WTC11 (cell line): ENCODE data around the gene CIB2. TPM values are rescaled to one million over a fixed set of nuclear protein-coding genes. Genes with fewer than 3 reads are reported as not detected.
A peak's percentile ranks its signal among the peaks of the same experiment; 100 is the strongest.

Experiments
- ATAC-seq: fragments of 200-7000 bp; cut with Tn5 transposase; 2 replicates; pipeline ENCODE4 v1.10.0; 2021; ENCODE audit warnings: mild to moderate bottlenecking, moderate library complexity
- Bru-seq: library from RNA; stranded (reverse); fragments of 400-500 nt; gene quantifications from one replicate; lab custom pipeline; 2021; lab: Mats Ljungman, UMichigan
- CTCF ChIA-PET: fragments of 300-600 bp; sonication (Branson Sonifier 250); formaldehyde crosslinking; loops from one replicate; lab custom pipeline; 2021; ENCODE audit warnings: antibody characterized with exemption; lab: Charles Lee
- POLR2A ChIA-PET: fragments of 350-600 bp; sonication (Branson Sonifier 250); formaldehyde crosslinking; loops from one replicate; lab custom pipeline; 2021; ENCODE audit warnings: antibody characterized with exemption; lab: Charles Lee
- DNase-seq: peaks from one replicate; pipeline ENCODE4 v3.0.0; 2021; ENCODE audit warnings: low spot score
- H3K27ac Mint-ChIP-seq: 2 replicates; pipeline ENCODE4 v1.8.0; 2021; ENCODE audit warnings: mixed read lengths
- H3K27me3 Mint-ChIP-seq: 2 replicates; pipeline ENCODE4 v1.8.0; 2021; ENCODE audit warnings: low read depth, mild to moderate bottlenecking, moderate library complexity, mixed read lengths
- H3K36me3 Mint-ChIP-seq: 2 replicates; pipeline ENCODE4 v1.8.0; 2021; ENCODE audit warnings: mixed read lengths
- H3K4me1 Mint-ChIP-seq: 2 replicates; pipeline ENCODE4 v1.8.0; 2022; ENCODE audit warnings: mixed read lengths
- H3K4me3 Mint-ChIP-seq: 2 replicates; pipeline ENCODE4 v1.8.0; 2021; ENCODE audit warnings: mild to moderate bottlenecking, moderate library complexity, mixed read lengths
- H3K9me3 Mint-ChIP-seq: 2 replicates; pipeline ENCODE4 v1.8.0; 2021; ENCODE audit warnings: mixed read lengths
- ATF1 ChIP-seq: sonication (generic); formaldehyde crosslinking; IDR thresholded peaks from 2 replicates; pipeline ENCODE4 v1.8.1; 2023; ENCODE audit warnings: mild to moderate bottlenecking, moderate library complexity, missing genetic modification reagents
- ERG ChIP-seq: fragments of 250-450 bp; sonication (Bioruptor Pico); IDR thresholded peaks from 2 replicates; pipeline ENCODE4 v1.8.0; 2021; ENCODE audit warnings: mild to moderate bottlenecking
- ESRRA ChIP-seq: sonication (generic); formaldehyde crosslinking; IDR thresholded peaks from 2 replicates; pipeline ENCODE4 v1.8.1; 2022; ENCODE audit warnings: mild to moderate bottlenecking, missing genetic modification reagents, borderline replicate concordance
- ETV6 ChIP-seq: sonication (generic); formaldehyde crosslinking; IDR thresholded peaks from 2 replicates; pipeline ENCODE4 v1.8.1; 2022; ENCODE audit warnings: mild to moderate bottlenecking, missing genetic modification reagents
- FOXP4 ChIP-seq: sonication (generic); formaldehyde crosslinking; IDR thresholded peaks from 2 replicates; pipeline ENCODE4 v1.8.0; 2022; ENCODE audit warnings: mild to moderate bottlenecking, missing genetic modification reagents
- HMGA2 ChIP-seq: fragments of 250-450 bp; sonication (Bioruptor Pico); IDR thresholded peaks from 2 replicates; pipeline ENCODE4 v1.4.0; 2021; ENCODE audit warnings: mild to moderate bottlenecking, moderate library complexity
- JAZF1 ChIP-seq: fragments of 250-450 bp; sonication (Bioruptor Pico); IDR thresholded peaks from 2 replicates; pipeline ENCODE4 v1.9.0; 2021; ENCODE audit warnings: moderate library complexity, mild to moderate bottlenecking, inconsistent platforms
- NFE2L1 ChIP-seq: sonication (generic); formaldehyde crosslinking; IDR thresholded peaks from 2 replicates; pipeline ENCODE4 v1.8.1; 2023; ENCODE audit warnings: missing genetic modification reagents
- SP1 ChIP-seq: sonication (generic); formaldehyde crosslinking; conservative IDR thresholded peaks from 2 replicates; pipeline ENCODE4 v1.8.1; 2022; ENCODE audit warnings: missing genetic modification reagents
- TCF7 ChIP-seq: sonication (generic); formaldehyde crosslinking; IDR thresholded peaks from 2 replicates; pipeline ENCODE4 v1.8.0; 2022; ENCODE audit warnings: mild to moderate bottlenecking, low read depth, missing genetic modification reagents, moderate library complexity
- ZBTB21 ChIP-seq: sonication (generic); formaldehyde crosslinking; IDR thresholded peaks from 2 replicates; pipeline ENCODE4 v1.8.1; 2023; ENCODE audit warnings: mild to moderate bottlenecking, missing genetic modification reagents, borderline replicate concordance
- ZNF281 ChIP-seq: sonication (generic); formaldehyde crosslinking; IDR thresholded peaks from 2 replicates; pipeline ENCODE4 v1.8.0; 2023; ENCODE audit warnings: mild to moderate bottlenecking, missing genetic modification reagents
- ZNF423 ChIP-seq: fragments of 250-450 bp; sonication (Bioruptor Pico); IDR thresholded peaks from 2 replicates; pipeline ENCODE4 v2.1.2; 2022; ENCODE audit warnings: mild to moderate bottlenecking, moderate library complexity
- long read RNA-seq, 3 experiments: library from RNA in 1 of 3; library from capped mRNA in 1 of 3; library from polyadenylated mRNA in 1 of 3; unstranded in 2 of 3; stranded (forward) in 1 of 3; transcript quantifications; one replicate each; pipeline ENCODE4 v2.0.0, GENCODE V29; 2021
- total RNA-seq: library from RNA; stranded (reverse); gene quantifications from 3 replicates; pipeline ENCODE4 v1.2.3, GENCODE V29; 2021
- TF ChIP-seq, protein P1 (sequence below): sonication (generic); formaldehyde crosslinking; IDR thresholded peaks from 2 replicates; pipeline ENCODE4 v1.8.1; 2022; ENCODE audit warnings: mild to moderate bottlenecking, moderate library complexity, missing genetic modification reagents
- TF ChIP-seq, protein P2 (sequence below): sonication (generic); formaldehyde crosslinking; IDR thresholded peaks from 2 replicates; pipeline ENCODE4 v1.8.1; 2023; ENCODE audit warnings: mild to moderate bottlenecking, missing genetic modification reagents, borderline replicate concordance
- TF ChIP-seq, protein P3 (sequence below): sonication (generic); formaldehyde crosslinking; IDR thresholded peaks from 2 replicates; pipeline ENCODE4 v1.8.1; 2023; ENCODE audit warnings: mild to moderate bottlenecking, missing genetic modification reagents
- TF ChIP-seq, protein P4 (sequence below): sonication (generic); formaldehyde crosslinking; IDR thresholded peaks from 2 replicates; pipeline ENCODE4 v1.8.0; 2022; ENCODE audit warnings: mild to moderate bottlenecking, missing genetic modification reagents
- TF ChIP-seq, protein P5 (sequence below): sonication (generic); formaldehyde crosslinking; IDR thresholded peaks from 2 replicates; pipeline ENCODE4 v1.8.1; 2023; ENCODE audit warnings: mild to moderate bottlenecking, moderate library complexity, missing genetic modification reagents

The CIB2 gene
- 45.2 to 56.4 TPM (median 56.2 TPM) in 3 replicates for total RNA-seq
- Bru-seq, nascent RNA: percentile 63 among the genes with signal in this experiment
- long read RNA-seq, experiment 1, transcript CIB2-202 (5 exons, 1,511 nt): minor isoform, 16 of 170 reads
- long read RNA-seq, experiment 1, transcript CIB2-208 (4 exons, 804 nt): minor isoform, 5 of 170 reads
- long read RNA-seq, experiment 1, transcript CIB2-201 (6 exons, 1,598 nt): major isoform, 85 of 170 reads
- long read RNA-seq, experiment 1, partial matches to known transcripts: 36 of 170 reads
- long read RNA-seq, experiment 1, other reads (novel, unspliced or antisense): 23 of 170 reads
- long read RNA-seq, experiment 2, transcript CIB2-202 (5 exons, 1,511 nt): minor isoform, 10 of 108 reads
- long read RNA-seq, experiment 2, transcript CIB2-201 (6 exons, 1,598 nt): major isoform, 44 of 108 reads
- long read RNA-seq, experiment 2, partial matches to known transcripts: 23 of 108 reads
- long read RNA-seq, experiment 2, other reads (novel, unspliced or antisense): 27 of 108 reads
- long read RNA-seq, experiment 3, partial matches to known transcripts: 0 of 1 reads
- long read RNA-seq, experiment 3, other reads (novel, unspliced or antisense): 0 of 1 reads

DNA sequence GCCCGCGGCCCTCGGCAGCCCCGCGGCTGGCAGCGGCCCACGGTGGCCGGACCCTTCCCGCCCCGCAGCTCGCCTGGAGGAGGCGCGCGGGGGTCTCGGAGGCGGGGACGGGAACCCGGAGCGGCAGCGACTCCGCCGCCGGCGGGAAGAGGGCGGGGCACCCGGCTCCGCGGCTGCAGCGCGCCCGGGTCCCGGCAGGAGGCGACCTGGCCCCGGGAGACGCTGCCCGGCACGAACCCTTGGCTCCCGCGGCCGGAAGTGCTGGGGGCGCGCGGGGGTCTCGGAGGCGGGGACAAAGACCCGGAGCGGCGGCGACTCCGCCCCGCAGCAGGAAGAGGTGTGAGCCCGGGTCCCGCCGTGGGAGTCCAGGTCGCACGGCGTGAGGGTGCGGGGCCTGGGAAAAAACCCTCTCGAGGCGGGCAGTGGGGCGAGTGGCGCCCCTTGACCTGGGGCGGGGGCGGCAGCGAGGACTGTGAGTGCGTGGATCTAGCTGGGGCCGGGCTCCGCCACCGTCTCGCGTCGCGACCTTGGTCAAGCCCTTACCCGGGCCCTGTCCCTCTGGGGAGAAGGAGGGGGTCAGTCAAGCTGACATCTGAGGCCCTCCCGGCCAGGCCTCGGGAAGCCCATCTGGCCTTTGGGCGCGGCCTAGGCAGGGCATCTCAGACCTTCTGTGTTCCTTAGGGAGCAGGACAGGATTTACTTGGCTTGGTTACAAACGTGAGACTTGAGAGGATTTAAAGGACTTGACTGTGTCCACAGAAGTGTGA is at the start of gene CIB2:
TSS of gene CIB2 (minus strand) at position 151 of the 767 bp plus-strand sequence. CDS start 230 bp downstream, outside the sequence.
- H3K36me3 Mint-ChIP-seq: no peaks in the 10 kb centered on the region
- ChIA-PET POLR2A (interaction anchor here (0.6 to 1.9 kb wide), 4 partner anchors 11 to 55 kb away, joined by 3 to 12 read pairs (median 6); partner anchors contain the start of gene IDH3A), CTCF (interaction anchor here (0.8 to 2.5 kb wide), 24 partner anchors 11 to 223 kb away, joined by 3 to 26 read pairs (median 5); partner anchors contain the start of gene IDH3A)
- H3K4me3 Mint-ChIP-seq: peak within 1 kb of the TSS; percentile 84
- H3K4me1 Mint-ChIP-seq: peaks cover 32% of the 10 kb centered on the region
- ATAC-seq: peak; percentile 85
- peak; percentile 82 for DNase-seq
- H3K9me3 Mint-ChIP-seq: no peaks in the 10 kb centered on the region
- H3K27ac Mint-ChIP-seq: peak within 1 kb of the TSS; percentile 88
- H3K27me3 Mint-ChIP-seq: no peaks in the 10 kb centered on the region
- TF ChIP-seq, protein P1, sequence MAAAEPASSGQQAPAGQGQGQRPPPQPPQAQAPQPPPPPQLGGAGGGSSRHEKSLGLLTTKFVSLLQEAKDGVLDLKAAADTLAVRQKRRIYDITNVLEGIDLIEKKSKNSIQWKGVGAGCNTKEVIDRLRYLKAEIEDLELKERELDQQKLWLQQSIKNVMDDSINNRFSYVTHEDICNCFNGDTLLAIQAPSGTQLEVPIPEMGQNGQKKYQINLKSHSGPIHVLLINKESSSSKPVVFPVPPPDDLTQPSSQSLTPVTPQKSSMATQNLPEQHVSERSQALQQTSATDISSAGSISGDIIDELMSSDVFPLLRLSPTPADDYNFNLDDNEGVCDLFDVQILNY (CRISPR knock-in tag): 0 out of 2 replicates have a peak, but pooled peaks have one; percentile 80
- TF ChIP-seq, protein P2, sequence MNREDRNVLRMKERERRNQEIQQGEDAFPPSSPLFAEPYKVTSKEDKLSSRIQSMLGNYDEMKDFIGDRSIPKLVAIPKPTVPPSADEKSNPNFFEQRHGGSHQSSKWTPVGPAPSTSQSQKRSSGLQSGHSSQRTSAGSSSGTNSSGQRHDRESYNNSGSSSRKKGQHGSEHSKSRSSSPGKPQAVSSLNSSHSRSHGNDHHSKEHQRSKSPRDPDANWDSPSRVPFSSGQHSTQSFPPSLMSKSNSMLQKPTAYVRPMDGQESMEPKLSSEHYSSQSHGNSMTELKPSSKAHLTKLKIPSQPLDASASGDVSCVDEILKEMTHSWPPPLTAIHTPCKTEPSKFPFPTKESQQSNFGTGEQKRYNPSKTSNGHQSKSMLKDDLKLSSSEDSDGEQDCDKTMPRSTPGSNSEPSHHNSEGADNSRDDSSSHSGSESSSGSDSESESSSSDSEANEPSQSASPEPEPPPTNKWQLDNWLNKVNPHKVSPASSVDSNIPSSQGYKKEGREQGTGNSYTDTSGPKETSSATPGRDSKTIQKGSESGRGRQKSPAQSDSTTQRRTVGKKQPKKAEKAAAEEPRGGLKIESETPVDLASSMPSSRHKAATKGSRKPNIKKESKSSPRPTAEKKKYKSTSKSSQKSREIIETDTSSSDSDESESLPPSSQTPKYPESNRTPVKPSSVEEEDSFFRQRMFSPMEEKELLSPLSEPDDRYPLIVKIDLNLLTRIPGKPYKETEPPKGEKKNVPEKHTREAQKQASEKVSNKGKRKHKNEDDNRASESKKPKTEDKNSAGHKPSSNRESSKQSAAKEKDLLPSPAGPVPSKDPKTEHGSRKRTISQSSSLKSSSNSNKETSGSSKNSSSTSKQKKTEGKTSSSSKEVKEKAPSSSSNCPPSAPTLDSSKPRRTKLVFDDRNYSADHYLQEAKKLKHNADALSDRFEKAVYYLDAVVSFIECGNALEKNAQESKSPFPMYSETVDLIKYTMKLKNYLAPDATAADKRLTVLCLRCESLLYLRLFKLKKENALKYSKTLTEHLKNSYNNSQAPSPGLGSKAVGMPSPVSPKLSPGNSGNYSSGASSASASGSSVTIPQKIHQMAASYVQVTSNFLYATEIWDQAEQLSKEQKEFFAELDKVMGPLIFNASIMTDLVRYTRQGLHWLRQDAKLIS (CRISPR knock-in tag): no peak
- no peak for TF ChIP-seq TCF7 (CRISPR knock-in tag)
- no peak for TF ChIP-seq JAZF1 (CRISPR knock-in tag)
- TF ChIP-seq NFE2L1 (CRISPR knock-in tag): 0 out of 2 replicates have a peak, but pooled peaks have one; percentile 24
- TF ChIP-seq, protein P3, sequence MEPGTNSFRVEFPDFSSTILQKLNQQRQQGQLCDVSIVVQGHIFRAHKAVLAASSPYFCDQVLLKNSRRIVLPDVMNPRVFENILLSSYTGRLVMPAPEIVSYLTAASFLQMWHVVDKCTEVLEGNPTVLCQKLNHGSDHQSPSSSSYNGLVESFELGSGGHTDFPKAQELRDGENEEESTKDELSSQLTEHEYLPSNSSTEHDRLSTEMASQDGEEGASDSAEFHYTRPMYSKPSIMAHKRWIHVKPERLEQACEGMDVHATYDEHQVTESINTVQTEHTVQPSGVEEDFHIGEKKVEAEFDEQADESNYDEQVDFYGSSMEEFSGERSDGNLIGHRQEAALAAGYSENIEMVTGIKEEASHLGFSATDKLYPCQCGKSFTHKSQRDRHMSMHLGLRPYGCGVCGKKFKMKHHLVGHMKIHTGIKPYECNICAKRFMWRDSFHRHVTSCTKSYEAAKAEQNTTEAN (CRISPR knock-in tag): 0 out of 2 replicates have a peak, but pooled peaks have one; percentile 30
- TF ChIP-seq HMGA2 (CRISPR knock-in tag): no peak
- no peak for TF ChIP-seq ESRRA (CRISPR knock-in tag)
- no peak for TF ChIP-seq ZBTB21 (CRISPR knock-in tag)
- TF ChIP-seq ERG (CRISPR knock-in tag): no peak
- TF ChIP-seq SP1 (CRISPR knock-in tag): peak; percentile 81
- TF ChIP-seq FOXP4 (CRISPR knock-in tag): peak; percentile 12; the same call in 1 of the 2 replicates
- TF ChIP-seq ATF1: no peak
- TF ChIP-seq, protein P4, sequence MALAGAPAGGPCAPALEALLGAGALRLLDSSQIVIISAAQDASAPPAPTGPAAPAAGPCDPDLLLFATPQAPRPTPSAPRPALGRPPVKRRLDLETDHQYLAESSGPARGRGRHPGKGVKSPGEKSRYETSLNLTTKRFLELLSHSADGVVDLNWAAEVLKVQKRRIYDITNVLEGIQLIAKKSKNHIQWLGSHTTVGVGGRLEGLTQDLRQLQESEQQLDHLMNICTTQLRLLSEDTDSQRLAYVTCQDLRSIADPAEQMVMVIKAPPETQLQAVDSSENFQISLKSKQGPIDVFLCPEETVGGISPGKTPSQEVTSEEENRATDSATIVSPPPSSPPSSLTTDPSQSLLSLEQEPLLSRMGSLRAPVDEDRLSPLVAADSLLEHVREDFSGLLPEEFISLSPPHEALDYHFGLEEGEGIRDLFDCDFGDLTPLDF (CRISPR knock-in tag): no peak
- 0 out of 2 replicates have a peak, but pooled peaks have one; percentile 41 for TF ChIP-seq ZNF281 (CRISPR knock-in tag)
- no peak for TF ChIP-seq ETV6 (CRISPR knock-in tag)
- TF ChIP-seq ZNF423 (CRISPR knock-in tag): no peak
- TF ChIP-seq, protein P5, sequence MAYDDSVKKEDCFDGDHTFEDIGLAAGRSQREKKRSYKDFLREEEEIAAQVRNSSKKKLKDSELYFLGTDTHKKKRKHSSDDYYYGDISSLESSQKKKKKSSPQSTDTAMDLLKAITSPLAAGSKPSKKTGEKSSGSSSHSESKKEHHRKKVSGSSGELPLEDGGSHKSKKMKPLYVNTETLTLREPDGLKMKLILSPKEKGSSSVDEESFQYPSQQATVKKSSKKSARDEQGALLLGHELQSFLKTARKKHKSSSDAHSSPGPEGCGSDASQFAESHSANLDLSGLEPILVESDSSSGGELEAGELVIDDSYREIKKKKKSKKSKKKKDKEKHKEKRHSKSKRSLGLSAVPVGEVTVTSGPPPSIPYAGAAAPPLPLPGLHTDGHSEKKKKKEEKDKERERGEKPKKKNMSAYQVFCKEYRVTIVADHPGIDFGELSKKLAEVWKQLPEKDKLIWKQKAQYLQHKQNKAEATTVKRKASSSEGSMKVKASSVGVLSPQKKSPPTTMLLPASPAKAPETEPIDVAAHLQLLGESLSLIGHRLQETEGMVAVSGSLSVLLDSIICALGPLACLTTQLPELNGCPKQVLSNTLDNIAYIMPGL (CRISPR knock-in tag): peak; percentile 83
